PC-3 (cell line): ENCODE results near the gene RFK.

ENCODE experiments used
- CTCF ChIP-seq: fragments of 300-600 bp; sonication (generic); conservative IDR thresholded peaks from 2 replicates; pipeline ENCODE4 v1.5.1; 2017; ENCODE audit warnings: antibody characterized with exemption, low read depth, mild to moderate bottlenecking, low read length
- EZH2phosphoT487 ChIP-seq: fragments of 300-600 bp; sonication (generic); IDR thresholded peaks from 2 replicates; pipeline ENCODE4 v1.6.1; 2018; ENCODE audit warnings: mild to moderate bottlenecking, antibody characterized with exemption, low read length, borderline replicate concordance

- TF ChIP-seq CTCF (no peak), EZH2phosphoT487 (no peak)
Measured at GRCh38 chr9:76354221-76354620, 40.0 kb downstream of the RFK start.
